Sigmoid colon (tissue), 4 donors: ENCODE measurements around the gene COL21A1.

Experiments
- EP300 ChIP-seq, 4 donors: sonication (generic); formaldehyde crosslinking; IDR thresholded peaks; one replicate each; pipeline ENCODE4 v1.6.1; 2017; ENCODE audit warnings: antibody characterized with exemption in 4 of 4
- POLR2A ChIP-seq, 2 donors: fragments of 450-650 bp; IDR thresholded peaks; one replicate each; pipeline ENCODE4 v1.6.1; 2016; ENCODE audit warnings: antibody characterized with exemption in 2 of 2, mild to moderate bottlenecking in 2 of 2, moderate library complexity in 2 of 2
- POLR2AphosphoS5 ChIP-seq, 4 donors: sonication (generic); formaldehyde crosslinking; IDR thresholded peaks; one replicate each; pipeline ENCODE4 v1.6.1; 2017; ENCODE audit warnings: antibody characterized with exemption in 4 of 4
- TF ChIP-seq, protein P1 (sequence below), 4 experiments: fragments of 450-650 bp in 3 of 4; fragments of 200-600 bp in 1 of 4; IDR thresholded peaks; one replicate each; pipeline ENCODE4 v1.5.1; 2016 to 2019; ENCODE audit warnings: antibody characterized with exemption in 4 of 4, mild to moderate bottlenecking in 3 of 4, moderate library complexity in 2 of 4

DNA sequence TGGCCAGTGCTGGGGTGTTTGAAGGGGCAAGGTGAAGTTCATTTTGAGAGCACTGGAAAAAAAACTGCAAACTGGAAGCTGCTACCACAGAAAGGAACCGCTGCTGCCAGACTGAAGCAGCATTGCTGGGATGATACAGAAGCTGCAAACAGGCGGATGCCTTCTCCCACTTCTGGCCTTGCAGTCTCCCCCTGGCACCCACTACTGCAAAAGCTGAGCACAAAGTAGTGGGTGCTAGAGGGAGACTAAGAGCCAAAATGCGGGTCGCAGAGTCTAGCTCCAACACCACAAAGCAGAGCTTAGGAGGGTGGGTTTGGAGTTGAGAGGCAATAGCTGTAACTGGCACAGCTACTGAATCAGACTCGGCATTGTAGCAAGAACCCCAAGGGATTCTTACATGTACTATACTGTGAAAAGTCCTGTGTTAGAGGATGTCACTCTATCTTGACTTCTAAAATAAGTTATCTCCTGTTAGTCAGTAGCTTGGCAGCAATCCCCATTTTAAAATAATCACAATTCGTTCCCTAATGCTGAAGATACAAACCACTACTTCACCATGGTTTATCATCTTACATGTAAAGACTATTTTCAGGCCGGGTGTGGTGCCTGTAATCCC is 44.0 kb upstream of the COL21A1 start:
- TF ChIP-seq POLR2A (IDR thresholded peaks at IDR 0.05) = no peak
- TF ChIP-seq, protein P1, sequence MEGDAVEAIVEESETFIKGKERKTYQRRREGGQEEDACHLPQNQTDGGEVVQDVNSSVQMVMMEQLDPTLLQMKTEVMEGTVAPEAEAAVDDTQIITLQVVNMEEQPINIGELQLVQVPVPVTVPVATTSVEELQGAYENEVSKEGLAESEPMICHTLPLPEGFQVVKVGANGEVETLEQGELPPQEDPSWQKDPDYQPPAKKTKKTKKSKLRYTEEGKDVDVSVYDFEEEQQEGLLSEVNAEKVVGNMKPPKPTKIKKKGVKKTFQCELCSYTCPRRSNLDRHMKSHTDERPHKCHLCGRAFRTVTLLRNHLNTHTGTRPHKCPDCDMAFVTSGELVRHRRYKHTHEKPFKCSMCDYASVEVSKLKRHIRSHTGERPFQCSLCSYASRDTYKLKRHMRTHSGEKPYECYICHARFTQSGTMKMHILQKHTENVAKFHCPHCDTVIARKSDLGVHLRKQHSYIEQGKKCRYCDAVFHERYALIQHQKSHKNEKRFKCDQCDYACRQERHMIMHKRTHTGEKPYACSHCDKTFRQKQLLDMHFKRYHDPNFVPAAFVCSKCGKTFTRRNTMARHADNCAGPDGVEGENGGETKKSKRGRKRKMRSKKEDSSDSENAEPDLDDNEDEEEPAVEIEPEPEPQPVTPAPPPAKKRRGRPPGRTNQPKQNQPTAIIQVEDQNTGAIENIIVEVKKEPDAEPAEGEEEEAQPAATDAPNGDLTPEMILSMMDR (IDR thresholded peaks at IDR 0.05) = no peak
- TF ChIP-seq POLR2AphosphoS5 (IDR thresholded peaks at IDR 0.05) = no peak
- TF ChIP-seq EP300 (IDR thresholded peaks at IDR 0.05) = no peak
